HCT116 (cell line): Measurements from ENCODE around the gene CCDC88C. TPM values are rescaled to one million over a fixed set of nuclear protein-coding genes. Genes with fewer than 3 reads are reported as not detected.

ENCODE experiments used
- ATAC-seq: fragments of 200-7000 bp; cut with Tn5 transposase; 2 replicates; pipeline ENCODE4 v1.9.1; 2020; ENCODE audit warnings: mild to moderate bottlenecking, moderate library complexity
- BruUV-seq: library from RNA; stranded (reverse); fragments of 400-500 nt; replicated peaks from 2 replicates; lab custom pipeline; 2021; lab: Mats Ljungman, UMichigan
- CTCF ChIA-PET: fragments of 300-600 bp; sonication (Branson Sonifier 250); formaldehyde crosslinking; loops from one replicate; lab custom pipeline; 2021; ENCODE audit warnings: antibody characterized with exemption; lab: Charles Lee
- POLR2A ChIA-PET: fragments of 300-600, 350-600 bp; sonication (Branson Sonifier 250); formaldehyde crosslinking; loops from one replicate; lab custom pipeline; 2021; ENCODE audit warnings: antibody characterized with exemption; lab: Charles Lee
- RAD21 ChIA-PET, 2 experiments: fragments of 300-600 bp; sonication (Branson Sonifier 250); formaldehyde crosslinking; loops; one replicate each; lab custom pipeline; 2023; ENCODE audit warnings: low total read pairs in 2 of 2; ENCODE audit not compliant: uncharacterized antibody in 2 of 2, unreplicated experiment in 2 of 2, low non-redundant PET in 1 of 2; lab: Charles Lee
- DNase-seq: peaks from one replicate; pipeline ENCODE4 v3.0.0-alpha.2; 2010; ENCODE audit warnings: low read depth, low spot score
- H2AFZ ChIP-seq: fragments of 200-600 bp; shearing (Covaris generic), sonication (generic); 2 replicates; pipeline ENCODE4 v1.6.1; 2017; ENCODE audit warnings: low read depth, mixed run types, mixed read lengths, antibody characterized with exemption, low read length; ENCODE audit not compliant: poor library complexity, severe bottlenecking
- H3K27ac ChIP-seq: 2 replicates; pipeline ENCODE4 v1.5.1; 2012; ENCODE audit warnings: low read depth, low read length
- H3K27me3 ChIP-seq: fragments of 200-600 bp; sonication (generic); 2 replicates; pipeline ENCODE4 v1.6.1; 2016; ENCODE audit warnings: mixed run types, low read length, mixed read lengths; ENCODE audit not compliant: insufficient read depth
- H3K36me3 ChIP-seq, 2 experiments: fragments of 200-500 bp in 1 of 2; fragments of 200-600 bp in 1 of 2; sonication (Bioruptor generic) in 1 of 2; sonication (generic) in 1 of 2; 2 replicates each; pipeline versions ENCODE4 v1.5.1 to v1.6.1; 2014 to 2016; ENCODE audit warnings: low read length in 2 of 2, inconsistent platforms in 1 of 2, mixed read lengths in 1 of 2, mixed run types in 1 of 2; ENCODE audit not compliant: insufficient read depth in 2 of 2, control insufficient read depth in 1 of 2
- H3K4me1 ChIP-seq, 2 experiments: fragments of 200-600 bp in 1 of 2; sonication (generic) in 1 of 2; 2 replicates each; pipeline versions ENCODE4 v1.5.1 to v1.6.1; 2012 to 2017; ENCODE audit warnings: low read length in 2 of 2, inconsistent platforms in 1 of 2, mild to moderate bottlenecking in 1 of 2, mixed read lengths in 1 of 2, mixed run types in 1 of 2, moderate library complexity in 1 of 2; ENCODE audit not compliant: insufficient read depth in 2 of 2, control insufficient read depth in 1 of 2
- H3K4me2 ChIP-seq: fragments of 200-600 bp; sonication (generic); 2 replicates; pipeline ENCODE4 v1.6.1; 2017; ENCODE audit warnings: mixed run types, low read length, mixed read lengths
- H3K4me3 ChIP-seq, 2 experiments: fragments of 200-600 bp in 1 of 2; sonication (generic) in 1 of 2; replicated peaks in 1 of 2; 2 replicates each; pipeline ENCODE4 v1.5.1; 2011 to 2016; ENCODE audit warnings: low read length in 2 of 2, control low read depth in 1 of 2, low read depth in 1 of 2, mild to moderate bottlenecking in 1 of 2, mixed read lengths in 1 of 2, mixed run types in 1 of 2
- H3K79me2 ChIP-seq: fragments of 200-600 bp; sonication (generic); 2 replicates; pipeline ENCODE4 v1.6.1; 2017; ENCODE audit warnings: mild to moderate bottlenecking, mixed run types, low read length, moderate library complexity, mixed read lengths; ENCODE audit not compliant: insufficient read depth
- H3K9ac ChIP-seq: fragments of 200-600 bp; sonication (generic); 2 replicates; pipeline ENCODE4 v1.6.1; 2016; ENCODE audit warnings: low read length, mixed read lengths
- H3K9me2 ChIP-seq: fragments of 200-600 bp; sonication (generic), shearing (Covaris generic); 2 replicates; pipeline ENCODE4 v1.6.1; 2017; ENCODE audit warnings: mixed run types, mild to moderate bottlenecking, moderate library complexity; ENCODE audit not compliant: insufficient read depth
- H3K9me3 ChIP-seq, 2 experiments: fragments of 200-500 bp in 1 of 2; fragments of 200-600 bp in 1 of 2; sonication (Bioruptor generic) in 1 of 2; sonication (generic) in 1 of 2; 2 replicates each; pipeline ENCODE4 v1.6.1; 2014 to 2017; ENCODE audit warnings: low read length in 2 of 2, mixed read lengths in 2 of 2, inconsistent platforms in 1 of 2, low read depth in 1 of 2, mild to moderate bottlenecking in 1 of 2, mixed run types in 1 of 2, moderate library complexity in 1 of 2; ENCODE audit not compliant: control insufficient read depth in 1 of 2, insufficient read depth in 1 of 2
- H4K20me1 ChIP-seq: fragments of 200-600 bp; sonication (generic), shearing (Covaris generic); 2 replicates; pipeline ENCODE4 v1.6.1; 2017; ENCODE audit warnings: mixed run types, mild to moderate bottlenecking, moderate library complexity; ENCODE audit not compliant: insufficient read depth
- CBX3 ChIP-seq: IDR thresholded peaks from 2 replicates; pipeline ENCODE4 v1.6.1; 2012; ENCODE audit warnings: low read depth
- CEBPB ChIP-seq: IDR thresholded peaks from 2 replicates; pipeline ENCODE4 v1.6.1; 2012; ENCODE audit warnings: low read depth
- CTCF ChIP-seq, 3 experiments: fragments of 200-600 bp in 1 of 3; sonication (generic) in 1 of 3; IDR thresholded peaks in 2 of 3; conservative IDR thresholded peaks in 1 of 3; 2 replicates each; pipeline ENCODE4 v1.5.1; 2012 to 2017; ENCODE audit warnings: low read depth in 2 of 3, low read length in 2 of 3, antibody characterized with exemption in 1 of 3, borderline replicate concordance in 1 of 3, control low read depth in 1 of 3, mild to moderate bottlenecking in 1 of 3, mixed read lengths in 1 of 3, mixed run types in 1 of 3, moderate library complexity in 1 of 3; ENCODE audit not compliant: insufficient read depth in 1 of 3
- EGR1 ChIP-seq: IDR thresholded peaks from 2 replicates; pipeline ENCODE4 v1.6.1; 2012; ENCODE audit warnings: low read depth
- ELF1 ChIP-seq: IDR thresholded peaks from 2 replicates; pipeline ENCODE4 v1.6.1; 2012; ENCODE audit warnings: low read depth, borderline replicate concordance
- EZH2phosphoT487 ChIP-seq: fragments of 200-600 bp; IDR thresholded peaks from 2 replicates; pipeline ENCODE4 v1.6.1; 2018; ENCODE audit warnings: antibody characterized with exemption, borderline replicate concordance
- FOSL1 ChIP-seq: IDR thresholded peaks from 2 replicates; pipeline ENCODE4 v1.6.1; 2012; ENCODE audit warnings: low read depth
- JUND ChIP-seq: IDR thresholded peaks from 2 replicates; pipeline ENCODE4 v1.6.1; 2012
- MAX ChIP-seq: IDR thresholded peaks from 2 replicates; pipeline ENCODE4 v1.6.1; 2012
- POLR2A ChIP-seq: IDR thresholded peaks from 2 replicates; pipeline ENCODE4 v1.7.0; 2011; ENCODE audit warnings: borderline replicate concordance; ENCODE audit not compliant: insufficient read depth, insufficient read length; ENCODE audit errors: extremely low read depth
- RAD21 ChIP-seq: IDR thresholded peaks from 2 replicates; pipeline ENCODE4 v1.6.1; 2012; ENCODE audit warnings: low read depth, mild to moderate bottlenecking
- SIN3A ChIP-seq: IDR thresholded peaks from 2 replicates; pipeline ENCODE4 v1.6.1; 2012; ENCODE audit warnings: low read depth
- SP1 ChIP-seq: IDR thresholded peaks from 2 replicates; pipeline ENCODE4 v1.6.1; 2012; ENCODE audit warnings: low read depth
- TCF7L2 ChIP-seq: IDR thresholded peaks from 2 replicates; pipeline ENCODE4 v1.7.0; 2011; ENCODE audit warnings: borderline replicate concordance, inconsistent platforms; ENCODE audit not compliant: insufficient read depth, insufficient read length; ENCODE audit errors: extremely low read depth
- YY1 ChIP-seq: IDR thresholded peaks from 2 replicates; pipeline ENCODE4 v1.6.1; 2011; ENCODE audit warnings: low read length, low read depth, moderate library complexity, mild to moderate bottlenecking; ENCODE audit not compliant: insufficient replicate concordance; ENCODE audit errors: extremely low read depth
- ZFX ChIP-seq: fragments of 450-650 bp; IDR thresholded peaks from 2 replicates; pipeline ENCODE4 v1.6.1; 2017
- ZNF274 ChIP-seq: fragments of 200-500 bp; sonication (Bioruptor generic); IDR thresholded peaks from 2 replicates; pipeline ENCODE4 v1.6.1; 2014; ENCODE audit warnings: mild to moderate bottlenecking, low read depth, low read length, inconsistent platforms
- intact Hi-C: fragments of 100-400 bp; cut with micrococcal nuclease; formaldehyde crosslinking; loops from 2 replicates; pipeline ENCODE4 v1.10.0; 2022
- total RNA-seq: library from RNA; stranded (reverse); gene quantifications from one replicate; pipeline ENCODE4 v1.2.1, GENCODE V29; 2021; ENCODE audit not compliant: unreplicated experiment
- TF ChIP-seq, protein P1 (sequence below): IDR thresholded peaks from 2 replicates; pipeline ENCODE4 v1.6.1; 2012
- TF ChIP-seq, protein P2 (sequence below): IDR thresholded peaks from 2 replicates; pipeline ENCODE4 v1.6.1; 2011; ENCODE audit warnings: mild to moderate bottlenecking, low read length, moderate library complexity; ENCODE audit not compliant: insufficient replicate concordance; ENCODE audit errors: extremely low read depth
- TF ChIP-seq, protein P3 (sequence below): IDR thresholded peaks from 2 replicates; pipeline ENCODE4 v1.6.1; 2012; ENCODE audit warnings: low read depth

The CCDC88C gene
- total RNA-seq, 1 experiment from 2014 or later = 20.8 TPM

DNA sequence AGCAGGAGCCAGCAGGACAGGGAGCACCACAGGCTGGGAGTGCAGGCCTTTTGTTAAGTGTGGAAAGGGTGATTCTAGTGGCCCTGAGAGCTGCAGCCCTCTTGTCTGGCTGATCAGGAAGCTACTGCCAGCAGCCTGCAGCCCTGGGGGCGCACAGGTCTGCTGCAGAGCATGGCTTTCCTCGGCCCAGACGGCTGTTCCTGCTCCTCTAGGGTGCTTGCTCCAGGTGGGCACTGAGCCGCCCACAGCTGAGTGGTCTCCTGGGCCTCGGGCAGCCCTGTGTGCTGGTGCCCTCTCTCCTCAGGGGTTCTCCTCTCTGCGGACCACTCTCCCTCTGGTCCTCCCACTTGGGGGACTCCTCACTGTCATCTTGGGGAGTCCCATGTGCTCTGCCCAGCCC, 18.9 kb downstream of the CCDC88C start:
- no peak overlapping the region for H3K27ac ChIP-seq
- intact Hi-C loops = no loop called here
- POLR2A ChIA-PET = no interaction called here
- no peaks in the 10 kb centered on the region for H4K20me1 ChIP-seq
- peaks cover 22% of the 10 kb centered on the region for H3K79me2 ChIP-seq
- no peaks in the 10 kb centered on the region for H3K27me3 ChIP-seq
- no peak overlapping the region for H2AFZ ChIP-seq
- CTCF ChIA-PET = no interaction called here
- no peaks in the 10 kb centered on the region for H3K9me2 ChIP-seq
- H3K9ac ChIP-seq = no peak overlapping the region
- ATAC-seq (no peak), DNase-seq (no peak)
- RAD21 ChIA-PET = no interaction called here
- no peak overlapping the region for H3K4me3 ChIP-seq
- no peaks in the 10 kb centered on the region for H3K4me1 ChIP-seq
- TF ChIP-seq YY1 (no peak), ZFX (no peak), ELF1 (no peak), POLR2A (no peak), RAD21 (no peak), CEBPB (no peak), FOSL1 (no peak), CTCF (IDR thresholded peaks at IDR 0.05 in 2 of 3, conservative IDR thresholded peaks at IDR 0.05 in 1 of 3; ENCODE audit: borderline replicate concordance in 1 of 3, insufficient read depth in 1 of 3, low read depth in 2 of 3, low read length in 2 of 3) (no peak), ZNF274 (no peak), EZH2phosphoT487 (no peak), MAX (no peak), SP1 (no peak), CBX3 (no peak), TCF7L2 (no peak), SIN3A (no peak), JUND (no peak), EGR1 (no peak)
- TF ChIP-seq, protein P1, sequence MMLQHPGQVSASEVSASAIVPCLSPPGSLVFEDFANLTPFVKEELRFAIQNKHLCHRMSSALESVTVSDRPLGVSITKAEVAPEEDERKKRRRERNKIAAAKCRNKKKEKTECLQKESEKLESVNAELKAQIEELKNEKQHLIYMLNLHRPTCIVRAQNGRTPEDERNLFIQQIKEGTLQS = no peak
- TF ChIP-seq, protein P2, sequence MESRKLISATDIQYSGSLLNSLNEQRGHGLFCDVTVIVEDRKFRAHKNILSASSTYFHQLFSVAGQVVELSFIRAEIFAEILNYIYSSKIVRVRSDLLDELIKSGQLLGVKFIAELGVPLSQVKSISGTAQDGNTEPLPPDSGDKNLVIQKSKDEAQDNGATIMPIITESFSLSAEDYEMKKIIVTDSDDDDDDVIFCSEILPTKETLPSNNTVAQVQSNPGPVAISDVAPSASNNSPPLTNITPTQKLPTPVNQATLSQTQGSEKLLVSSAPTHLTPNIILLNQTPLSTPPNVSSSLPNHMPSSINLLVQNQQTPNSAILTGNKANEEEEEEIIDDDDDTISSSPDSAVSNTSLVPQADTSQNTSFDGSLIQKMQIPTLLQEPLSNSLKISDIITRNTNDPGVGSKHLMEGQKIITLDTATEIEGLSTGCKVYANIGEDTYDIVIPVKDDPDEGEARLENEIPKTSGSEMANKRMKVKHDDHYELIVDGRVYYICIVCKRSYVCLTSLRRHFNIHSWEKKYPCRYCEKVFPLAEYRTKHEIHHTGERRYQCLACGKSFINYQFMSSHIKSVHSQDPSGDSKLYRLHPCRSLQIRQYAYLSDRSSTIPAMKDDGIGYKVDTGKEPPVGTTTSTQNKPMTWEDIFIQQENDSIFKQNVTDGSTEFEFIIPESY = no peak
- TF ChIP-seq, protein P3, sequence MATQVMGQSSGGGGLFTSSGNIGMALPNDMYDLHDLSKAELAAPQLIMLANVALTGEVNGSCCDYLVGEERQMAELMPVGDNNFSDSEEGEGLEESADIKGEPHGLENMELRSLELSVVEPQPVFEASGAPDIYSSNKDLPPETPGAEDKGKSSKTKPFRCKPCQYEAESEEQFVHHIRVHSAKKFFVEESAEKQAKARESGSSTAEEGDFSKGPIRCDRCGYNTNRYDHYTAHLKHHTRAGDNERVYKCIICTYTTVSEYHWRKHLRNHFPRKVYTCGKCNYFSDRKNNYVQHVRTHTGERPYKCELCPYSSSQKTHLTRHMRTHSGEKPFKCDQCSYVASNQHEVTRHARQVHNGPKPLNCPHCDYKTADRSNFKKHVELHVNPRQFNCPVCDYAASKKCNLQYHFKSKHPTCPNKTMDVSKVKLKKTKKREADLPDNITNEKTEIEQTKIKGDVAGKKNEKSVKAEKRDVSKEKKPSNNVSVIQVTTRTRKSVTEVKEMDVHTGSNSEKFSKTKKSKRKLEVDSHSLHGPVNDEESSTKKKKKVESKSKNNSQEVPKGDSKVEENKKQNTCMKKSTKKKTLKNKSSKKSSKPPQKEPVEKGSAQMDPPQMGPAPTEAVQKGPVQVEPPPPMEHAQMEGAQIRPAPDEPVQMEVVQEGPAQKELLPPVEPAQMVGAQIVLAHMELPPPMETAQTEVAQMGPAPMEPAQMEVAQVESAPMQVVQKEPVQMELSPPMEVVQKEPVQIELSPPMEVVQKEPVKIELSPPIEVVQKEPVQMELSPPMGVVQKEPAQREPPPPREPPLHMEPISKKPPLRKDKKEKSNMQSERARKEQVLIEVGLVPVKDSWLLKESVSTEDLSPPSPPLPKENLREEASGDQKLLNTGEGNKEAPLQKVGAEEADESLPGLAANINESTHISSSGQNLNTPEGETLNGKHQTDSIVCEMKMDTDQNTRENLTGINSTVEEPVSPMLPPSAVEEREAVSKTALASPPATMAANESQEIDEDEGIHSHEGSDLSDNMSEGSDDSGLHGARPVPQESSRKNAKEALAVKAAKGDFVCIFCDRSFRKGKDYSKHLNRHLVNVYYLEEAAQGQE = no peak
- H3K4me2 ChIP-seq = no peak overlapping the region
- H3K9me3 ChIP-seq = no peaks in the 10 kb centered on the region
- BruUV-seq = no TSS peak
- H3K36me3 ChIP-seq = no peaks in the 10 kb centered on the region
